Measurements from ENCODE around the gene RAB11FIP3.

Gene RAB11FIP3

DNA sequence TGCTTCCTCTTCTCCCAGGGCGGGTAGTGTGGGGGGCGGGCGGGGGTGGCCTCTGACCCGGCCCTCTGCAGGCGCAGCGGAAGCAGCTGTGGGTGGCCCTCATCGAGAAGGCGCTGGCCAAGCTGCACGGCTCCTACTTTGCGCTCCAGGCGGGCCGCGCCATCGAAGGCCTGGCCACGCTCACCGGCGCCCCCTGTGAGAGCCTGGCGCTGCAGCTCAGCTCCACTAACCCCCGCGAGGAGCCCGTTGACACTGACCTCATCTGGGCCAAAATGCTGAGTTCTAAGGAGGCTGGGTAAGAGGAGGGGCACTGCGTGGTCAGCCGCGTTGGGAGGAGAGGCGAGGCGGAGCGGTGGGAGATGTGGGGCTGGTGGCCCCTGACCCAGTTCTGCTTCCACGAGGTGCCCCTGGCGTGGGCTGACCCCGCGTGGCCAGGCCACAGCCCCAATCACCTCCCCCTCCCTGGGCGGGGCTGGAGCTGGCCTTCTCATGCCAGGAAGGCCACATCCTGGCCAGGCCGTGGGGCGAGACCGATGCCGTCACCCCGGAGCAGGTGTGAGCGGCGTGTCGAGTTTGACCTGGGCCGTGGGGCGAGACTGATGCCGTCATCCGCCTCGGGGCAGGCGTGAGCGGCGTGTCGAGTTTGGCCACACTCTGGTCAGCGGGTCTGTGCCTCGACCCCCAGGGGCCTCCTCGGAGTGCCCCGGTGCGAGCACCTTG, 124.3 kb downstream of the RAB11FIP3 start:
- Histone ChIP-seq H3K27ac (ENCODE audit: low read depth, low read length) (no peak overlapping the region), H3K9ac (ENCODE audit: low read length) (no peak overlapping the region), H3K36me3 (ENCODE audit: control insufficient read depth, insufficient read depth, low read length) (peaks cover 7% of the 10 kb centered on the region), H3K4me3 (ENCODE audit: low read length) (no peak overlapping the region), H3K27me3 (ENCODE audit: control insufficient read depth, insufficient read depth, low read length) (no peaks in the 10 kb centered on the region), H3K4me1 (ENCODE audit: control insufficient read depth, insufficient read depth, low read length) (no peaks in the 10 kb centered on the region)

DNA sequence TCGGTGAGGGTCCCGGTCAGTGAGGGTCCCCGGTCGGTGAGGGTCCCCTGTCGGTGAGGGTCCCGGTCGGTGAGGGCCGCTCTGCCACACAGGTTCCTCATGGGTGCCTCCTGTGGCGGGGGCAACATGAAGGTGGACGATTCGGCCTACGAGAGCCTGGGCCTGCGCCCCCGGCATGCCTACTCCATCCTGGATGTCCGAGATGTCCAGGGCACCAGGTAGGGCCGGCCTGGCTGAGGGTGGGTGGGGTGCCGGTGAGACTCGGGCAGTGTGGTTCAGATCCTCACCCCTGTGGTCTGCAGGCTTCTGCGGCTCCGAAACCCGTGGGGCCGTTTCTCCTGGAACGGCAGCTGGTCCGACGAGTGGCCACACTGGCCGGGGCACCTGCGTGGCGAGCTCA, 125.8 kb downstream of the RAB11FIP3 start:
- H3K9ac ChIP-seq (ENCODE audit: low read length), result no peak overlapping the region
- no peak overlapping the region for H3K27ac ChIP-seq (ENCODE audit: low read depth, low read length)
- H3K36me3 ChIP-seq (ENCODE audit: control insufficient read depth, insufficient read depth, low read length), result peaks cover 7% of the 10 kb centered on the region
- H3K4me3 ChIP-seq (ENCODE audit: low read length), result no peak overlapping the region
- no peaks in the 10 kb centered on the region for H3K4me1 ChIP-seq (ENCODE audit: control insufficient read depth, insufficient read depth, low read length)
- H3K27me3 ChIP-seq (ENCODE audit: control insufficient read depth, insufficient read depth, low read length), result no peaks in the 10 kb centered on the region

- H3K4me1 ChIP-seq (ENCODE audit: control insufficient read depth, insufficient read depth, low read length), result no peaks in the 10 kb centered on the region
- no peaks in the 10 kb centered on the region for H3K27me3 ChIP-seq (ENCODE audit: control insufficient read depth, insufficient read depth, low read length)
- no peak overlapping the region for H3K9ac ChIP-seq (ENCODE audit: low read length)
- H3K27ac ChIP-seq (ENCODE audit: low read depth, low read length), result no peak overlapping the region
- peaks cover 7% of the 10 kb centered on the region for H3K36me3 ChIP-seq (ENCODE audit: control insufficient read depth, insufficient read depth, low read length)
- no peak overlapping the region for H3K4me3 ChIP-seq (ENCODE audit: low read length)
Observed at GRCh38 chr16:552171-552570, 126.7 kb downstream of the RAB11FIP3 start.

- H3K27me3 ChIP-seq (ENCODE audit: control insufficient read depth, insufficient read depth, low read length), result peaks cover 4% of the 10 kb centered on the region
- peaks cover 7% of the 10 kb centered on the region for H3K36me3 ChIP-seq (ENCODE audit: control insufficient read depth, insufficient read depth, low read length)
- H3K27ac ChIP-seq (ENCODE audit: low read depth, low read length), result no peak overlapping the region
- no peaks in the 10 kb centered on the region for H3K4me1 ChIP-seq (ENCODE audit: control insufficient read depth, insufficient read depth, low read length)
- H3K9ac ChIP-seq (ENCODE audit: low read length), result no peak overlapping the region
- H3K4me3 ChIP-seq (ENCODE audit: low read length), result no peak overlapping the region
Observed at GRCh38 chr16:553601-554296, 128.3 kb downstream of the RAB11FIP3 start.

DNA sequence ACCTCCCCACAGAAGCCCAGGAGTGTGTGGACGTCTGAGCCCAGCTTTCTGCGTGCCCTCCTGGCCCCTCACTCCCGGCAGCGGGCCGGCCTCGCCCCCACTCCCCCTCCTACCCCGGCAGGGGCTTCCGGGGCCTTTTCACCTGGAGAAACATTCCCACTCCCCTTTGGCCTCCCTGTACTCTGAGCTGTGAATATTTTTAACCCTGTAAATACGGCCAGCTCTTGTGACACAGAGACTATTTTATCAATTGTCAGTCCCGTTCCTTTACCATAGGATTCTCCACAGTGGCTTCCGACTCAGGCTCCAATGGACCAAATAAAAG, 128.8 kb downstream of the RAB11FIP3 start:
- Histone ChIP-seq H3K27me3 (ENCODE audit: control insufficient read depth, insufficient read depth, low read length) (peaks cover 5% of the 10 kb centered on the region), H3K4me3 (ENCODE audit: low read length) (no peak overlapping the region), H3K4me1 (ENCODE audit: control insufficient read depth, insufficient read depth, low read length) (no peaks in the 10 kb centered on the region), H3K36me3 (ENCODE audit: control insufficient read depth, insufficient read depth, low read length) (peaks cover 7% of the 10 kb centered on the region), H3K27ac (ENCODE audit: low read depth, low read length) (no peak overlapping the region), H3K9ac (ENCODE audit: low read length) (no peak overlapping the region)

DNA sequence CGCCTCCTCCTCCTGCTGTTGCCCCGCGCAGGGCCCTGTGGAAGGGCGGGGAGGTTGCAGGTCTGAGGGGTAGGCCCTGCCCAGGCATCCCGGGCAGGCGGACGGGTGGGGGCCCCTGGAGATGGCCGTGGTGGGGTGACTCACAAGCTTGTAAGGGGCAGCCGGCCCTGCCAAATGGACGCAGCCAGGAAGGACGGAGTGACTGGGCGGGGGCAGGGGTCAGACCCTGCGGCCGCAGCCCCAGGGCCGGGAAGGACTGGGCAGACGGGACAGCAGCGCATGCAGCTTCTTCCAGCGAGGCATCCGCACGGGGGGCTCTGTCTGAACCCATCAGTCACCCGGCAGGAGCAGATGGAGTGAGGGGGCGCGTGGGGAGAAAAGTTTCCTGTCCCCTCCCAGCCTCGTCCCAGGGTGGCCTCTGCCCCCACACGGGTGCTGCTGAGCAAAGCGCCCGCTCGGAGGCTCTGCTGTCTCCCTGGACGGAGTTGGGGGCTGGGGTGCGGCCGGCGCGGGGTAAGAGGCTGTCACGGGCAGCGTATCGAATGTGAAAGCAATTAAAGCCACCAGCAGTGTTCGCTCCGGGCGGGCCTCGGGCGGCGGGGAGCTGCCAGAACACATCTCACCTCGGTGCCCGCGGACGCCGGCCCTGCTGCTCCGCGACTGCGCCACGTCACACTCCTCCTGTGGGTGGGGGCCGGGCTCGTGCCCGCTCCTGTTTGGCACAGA, 129.4 kb downstream of the RAB11FIP3 start:
- Histone ChIP-seq H3K36me3 (ENCODE audit: control insufficient read depth, insufficient read depth, low read length) (peaks cover 4% of the 10 kb centered on the region), H3K4me1 (ENCODE audit: control insufficient read depth, insufficient read depth, low read length) (no peaks in the 10 kb centered on the region), H3K4me3 (ENCODE audit: low read length) (no peak overlapping the region), H3K9ac (ENCODE audit: low read length) (no peak overlapping the region), H3K27ac (ENCODE audit: low read depth, low read length) (no peak overlapping the region), H3K27me3 (ENCODE audit: control insufficient read depth, insufficient read depth, low read length) (peaks cover 11% of the 10 kb centered on the region)

DNA sequence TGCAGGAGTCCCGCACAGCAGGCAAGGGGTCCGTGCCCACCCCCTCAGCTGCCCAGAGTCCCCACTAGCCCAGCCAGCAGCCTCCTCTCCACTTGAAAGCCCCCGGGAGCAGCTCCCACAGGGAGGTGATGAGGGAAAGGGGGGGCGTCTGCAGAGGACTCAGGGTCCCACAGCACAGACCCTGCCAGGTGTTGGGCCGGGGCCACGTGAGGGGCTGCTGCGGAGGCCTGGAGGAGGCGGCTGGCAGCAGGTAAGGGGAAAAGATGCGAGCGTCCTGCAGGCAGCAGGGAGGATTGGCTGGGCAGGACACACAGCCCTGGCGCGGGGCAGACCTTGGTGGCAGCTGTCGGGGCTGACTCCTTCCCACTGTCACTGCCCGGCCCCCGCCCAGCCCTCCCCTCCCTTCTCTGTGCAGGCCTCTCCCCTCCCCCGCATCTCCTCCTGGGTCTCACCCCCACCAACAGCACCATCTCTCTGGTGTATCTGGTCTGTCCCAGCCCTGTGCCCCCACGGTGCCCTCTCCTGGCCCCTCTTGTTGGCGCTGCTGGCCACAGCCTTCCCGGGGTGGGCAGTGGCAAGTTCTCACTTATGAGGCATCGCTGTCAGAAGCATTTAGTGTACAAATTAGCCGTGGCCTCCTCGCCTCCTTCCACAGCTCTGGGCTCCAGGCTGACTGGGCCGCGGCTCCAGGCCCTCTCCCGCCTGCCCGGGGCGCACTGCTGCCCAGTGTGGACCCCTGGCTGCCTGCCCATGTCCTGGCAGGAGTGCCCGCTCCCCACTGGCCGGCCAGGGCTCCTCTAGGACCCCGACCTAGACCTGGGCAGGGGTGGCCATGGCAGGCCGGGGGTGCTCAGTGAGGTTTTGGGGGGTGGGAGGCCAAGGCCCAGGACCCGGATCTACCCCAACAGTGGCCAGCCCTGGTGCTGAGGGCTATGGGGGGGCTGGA, 130.4 kb downstream of the RAB11FIP3 start:
- peaks cover 13% of the 10 kb centered on the region for H3K27me3 ChIP-seq (ENCODE audit: control insufficient read depth, insufficient read depth, low read length)
- peaks cover 3% of the 10 kb centered on the region for H3K36me3 ChIP-seq (ENCODE audit: control insufficient read depth, insufficient read depth, low read length)
- H3K27ac ChIP-seq (ENCODE audit: low read depth, low read length), result no peak overlapping the region
- no peak overlapping the region for H3K9ac ChIP-seq (ENCODE audit: low read length)
- H3K4me1 ChIP-seq (ENCODE audit: control insufficient read depth, insufficient read depth, low read length), result no peaks in the 10 kb centered on the region
- no peak overlapping the region for H3K4me3 ChIP-seq (ENCODE audit: low read length)

GRCh38 chr16:556474-557173, 131.2 kb downstream of the RAB11FIP3 start:
- Histone ChIP-seq H3K4me1 (ENCODE audit: control insufficient read depth, insufficient read depth, low read length) (no peaks in the 10 kb centered on the region), H3K36me3 (ENCODE audit: control insufficient read depth, insufficient read depth, low read length) (peaks cover 2% of the 10 kb centered on the region), H3K27me3 (ENCODE audit: control insufficient read depth, insufficient read depth, low read length) (peaks cover 19% of the 10 kb centered on the region), H3K9ac (ENCODE audit: low read length) (no peak overlapping the region), H3K4me3 (ENCODE audit: low read length) (no peak overlapping the region), H3K27ac (ENCODE audit: low read depth, low read length) (no peak overlapping the region)

GRCh38 chr16:557463-558297, 132.2 kb downstream of the RAB11FIP3 start:
- no peak overlapping the region for H3K9ac ChIP-seq (ENCODE audit: low read length)
- peaks cover 19% of the 10 kb centered on the region for H3K27me3 ChIP-seq (ENCODE audit: control insufficient read depth, insufficient read depth, low read length)

GRCh38 chr16:558298-559020, 133.0 kb downstream of the RAB11FIP3 start:
- Histone ChIP-seq H3K27me3 (ENCODE audit: control insufficient read depth, insufficient read depth, low read length) (peaks cover 19% of the 10 kb centered on the region), H3K27ac (ENCODE audit: low read depth, low read length) (no peak overlapping the region), H3K9ac (ENCODE audit: low read length) (no peak overlapping the region), H3K4me3 (ENCODE audit: low read length) (no peak overlapping the region), H3K4me1 (ENCODE audit: control insufficient read depth, insufficient read depth, low read length) (no peaks in the 10 kb centered on the region), H3K36me3 (ENCODE audit: control insufficient read depth, insufficient read depth, low read length) (no peaks in the 10 kb centered on the region)

More at GRCh38 chr16:557463-558297, 132.2 kb downstream of the RAB11FIP3 start:
- no peak overlapping the region for H3K27ac ChIP-seq (ENCODE audit: low read depth, low read length)
- H3K4me3 ChIP-seq (ENCODE audit: low read length), result no peak overlapping the region
- no peaks in the 10 kb centered on the region for H3K36me3 ChIP-seq (ENCODE audit: control insufficient read depth, insufficient read depth, low read length)
- H3K4me1 ChIP-seq (ENCODE audit: control insufficient read depth, insufficient read depth, low read length), result no peaks in the 10 kb centered on the region
